GM12874 (cell line): Measurements from ENCODE around the gene ZNF747.

Experiments used
- TF ChIP-seq, protein P1 (sequence below): IDR thresholded peaks from 2 replicates; pipeline ENCODE4 v1.5.1; 2011; ENCODE audit warnings: low read depth, mild to moderate bottlenecking, control low read depth, low read length, moderate library complexity; ENCODE audit not compliant: insufficient read depth

Gene ZNF747

GRCh38 chr16:30488764-30489605 is 45.7 kb downstream of the ZNF747 start:
- TF ChIP-seq, protein P1, sequence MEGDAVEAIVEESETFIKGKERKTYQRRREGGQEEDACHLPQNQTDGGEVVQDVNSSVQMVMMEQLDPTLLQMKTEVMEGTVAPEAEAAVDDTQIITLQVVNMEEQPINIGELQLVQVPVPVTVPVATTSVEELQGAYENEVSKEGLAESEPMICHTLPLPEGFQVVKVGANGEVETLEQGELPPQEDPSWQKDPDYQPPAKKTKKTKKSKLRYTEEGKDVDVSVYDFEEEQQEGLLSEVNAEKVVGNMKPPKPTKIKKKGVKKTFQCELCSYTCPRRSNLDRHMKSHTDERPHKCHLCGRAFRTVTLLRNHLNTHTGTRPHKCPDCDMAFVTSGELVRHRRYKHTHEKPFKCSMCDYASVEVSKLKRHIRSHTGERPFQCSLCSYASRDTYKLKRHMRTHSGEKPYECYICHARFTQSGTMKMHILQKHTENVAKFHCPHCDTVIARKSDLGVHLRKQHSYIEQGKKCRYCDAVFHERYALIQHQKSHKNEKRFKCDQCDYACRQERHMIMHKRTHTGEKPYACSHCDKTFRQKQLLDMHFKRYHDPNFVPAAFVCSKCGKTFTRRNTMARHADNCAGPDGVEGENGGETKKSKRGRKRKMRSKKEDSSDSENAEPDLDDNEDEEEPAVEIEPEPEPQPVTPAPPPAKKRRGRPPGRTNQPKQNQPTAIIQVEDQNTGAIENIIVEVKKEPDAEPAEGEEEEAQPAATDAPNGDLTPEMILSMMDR = no peak

- TF ChIP-seq, protein P1 = no peak
Measured at GRCh38 chr16:30485818-30486436, 48.7 kb downstream of the ZNF747 start.

GRCh38 chr16:30484887-30485286 is 49.8 kb downstream of the ZNF747 start:
- TF ChIP-seq, protein P1 = no peak

DNA sequence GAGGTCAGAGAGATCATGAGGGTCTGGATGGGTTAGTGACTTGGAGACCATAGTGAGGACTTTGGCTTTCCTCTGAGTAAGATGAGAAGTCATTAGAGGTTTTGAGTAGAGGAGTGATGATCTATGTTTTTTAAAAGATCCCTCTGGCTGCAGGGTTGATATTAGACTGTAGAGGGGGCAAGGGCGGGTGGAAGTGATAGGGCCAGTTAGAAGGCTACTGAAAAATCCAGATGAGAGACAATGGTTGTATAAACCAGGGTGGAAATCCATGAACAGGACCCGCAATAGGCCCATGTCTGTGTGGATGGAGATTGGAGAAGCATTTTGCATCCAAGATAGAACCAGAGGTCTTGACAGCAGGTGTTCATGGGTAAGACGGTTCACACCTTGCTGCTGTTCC is 52.3 kb downstream of the ZNF747 start:
- TF ChIP-seq, protein P1 = no peak

DNA sequence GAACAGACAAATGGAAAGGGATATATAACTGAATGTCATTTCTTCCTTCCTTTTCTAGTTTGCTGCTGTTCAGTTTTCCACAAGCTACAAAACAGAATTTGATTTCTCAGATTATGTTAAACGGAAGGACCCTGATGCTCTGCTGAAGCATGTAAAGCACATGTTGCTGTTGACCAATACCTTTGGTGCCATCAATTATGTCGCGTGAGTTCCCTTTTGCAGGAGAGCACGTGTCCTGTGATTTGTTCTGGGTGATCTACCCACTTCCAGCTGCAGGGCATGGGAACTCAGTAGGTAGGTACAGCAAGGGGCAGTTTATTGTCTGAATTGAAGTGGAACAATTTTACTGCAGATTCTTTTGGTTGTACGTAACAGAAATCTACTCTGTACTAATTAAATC is 53.3 kb downstream of the ZNF747 start:
- TF ChIP-seq, protein P1 = no peak
